ENCODE measurements around the gene AP1AR. TPM values are rescaled to one million over a fixed set of nuclear protein-coding genes. Genes with fewer than 3 reads are reported as not detected.

AP1AR gene
- total RNA-seq, 1 donor from 2014 or later = 28.3 TPM

DNA sequence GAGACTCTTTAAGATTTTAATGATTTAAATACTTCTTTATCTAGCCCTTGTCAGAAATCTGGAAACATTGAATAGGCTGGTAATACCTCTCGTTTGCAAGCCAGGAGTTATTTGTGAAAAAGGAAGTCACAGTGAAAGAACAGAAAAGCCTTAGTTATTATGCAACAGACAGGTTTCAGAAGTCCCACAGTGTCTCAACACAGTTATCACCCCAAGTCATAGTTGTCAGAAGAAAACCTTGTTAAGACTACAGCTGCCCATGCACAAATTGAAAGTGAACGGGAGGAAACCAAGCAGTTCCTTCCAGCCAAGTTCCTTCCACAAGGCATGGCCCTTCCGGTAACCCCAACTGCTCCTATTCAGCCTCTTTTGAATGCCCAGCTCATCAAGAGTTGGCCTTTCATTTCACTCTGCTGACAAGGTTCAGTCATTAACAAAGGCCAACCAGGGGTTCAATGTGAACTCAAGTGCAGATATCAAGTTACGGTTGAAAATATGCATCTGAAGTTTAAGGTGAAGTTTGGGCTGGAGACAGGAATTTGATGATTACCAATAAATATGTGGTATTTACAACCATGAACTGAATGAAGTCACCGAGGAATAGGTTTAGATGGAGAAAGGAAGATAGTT, 81.1 kb downstream of the AP1AR start:
- no peak for DNase-seq (ENCODE audit: low spot score)

DNA sequence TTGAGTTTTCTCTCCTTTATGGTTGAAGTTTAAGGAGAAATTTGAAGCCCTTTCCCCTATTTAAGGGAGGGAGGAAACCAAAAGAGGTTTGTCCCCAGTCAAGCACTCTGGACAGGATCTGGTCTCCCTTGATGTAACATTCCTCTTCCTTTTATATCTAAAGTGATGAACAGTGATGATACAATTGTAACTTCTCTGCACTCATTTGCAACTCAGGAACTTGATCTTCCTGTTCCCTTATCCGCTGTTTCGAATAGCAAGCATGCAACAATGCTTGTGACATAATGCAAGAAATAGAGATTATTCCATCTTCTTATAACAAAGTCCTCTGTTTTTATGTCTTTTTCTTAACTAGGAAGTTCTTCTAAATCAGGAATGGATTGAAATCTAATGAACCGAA, 83.9 kb downstream of the AP1AR start:
- no peak for DNase-seq (ENCODE audit: low spot score)

DNA sequence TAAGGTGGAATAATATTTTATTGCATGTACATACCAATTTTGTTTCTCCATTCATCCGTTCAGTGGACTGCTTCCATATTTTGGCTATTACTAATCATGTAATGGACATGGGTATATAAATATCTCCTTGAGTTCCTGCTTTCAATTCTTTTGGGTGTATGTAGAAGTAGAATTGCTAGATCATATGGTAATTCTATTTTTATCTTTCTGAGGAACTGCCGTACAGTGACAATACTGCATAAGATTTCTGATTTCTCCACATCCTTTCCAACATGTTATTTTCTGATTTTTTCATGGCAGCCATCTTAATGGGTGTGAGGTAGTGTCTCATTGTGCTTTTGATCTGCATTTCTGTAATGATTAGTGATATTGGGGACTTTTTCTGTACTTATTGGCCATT, 84.8 kb downstream of the AP1AR start:
- no peak for DNase-seq (ENCODE audit: low spot score)

DNA sequence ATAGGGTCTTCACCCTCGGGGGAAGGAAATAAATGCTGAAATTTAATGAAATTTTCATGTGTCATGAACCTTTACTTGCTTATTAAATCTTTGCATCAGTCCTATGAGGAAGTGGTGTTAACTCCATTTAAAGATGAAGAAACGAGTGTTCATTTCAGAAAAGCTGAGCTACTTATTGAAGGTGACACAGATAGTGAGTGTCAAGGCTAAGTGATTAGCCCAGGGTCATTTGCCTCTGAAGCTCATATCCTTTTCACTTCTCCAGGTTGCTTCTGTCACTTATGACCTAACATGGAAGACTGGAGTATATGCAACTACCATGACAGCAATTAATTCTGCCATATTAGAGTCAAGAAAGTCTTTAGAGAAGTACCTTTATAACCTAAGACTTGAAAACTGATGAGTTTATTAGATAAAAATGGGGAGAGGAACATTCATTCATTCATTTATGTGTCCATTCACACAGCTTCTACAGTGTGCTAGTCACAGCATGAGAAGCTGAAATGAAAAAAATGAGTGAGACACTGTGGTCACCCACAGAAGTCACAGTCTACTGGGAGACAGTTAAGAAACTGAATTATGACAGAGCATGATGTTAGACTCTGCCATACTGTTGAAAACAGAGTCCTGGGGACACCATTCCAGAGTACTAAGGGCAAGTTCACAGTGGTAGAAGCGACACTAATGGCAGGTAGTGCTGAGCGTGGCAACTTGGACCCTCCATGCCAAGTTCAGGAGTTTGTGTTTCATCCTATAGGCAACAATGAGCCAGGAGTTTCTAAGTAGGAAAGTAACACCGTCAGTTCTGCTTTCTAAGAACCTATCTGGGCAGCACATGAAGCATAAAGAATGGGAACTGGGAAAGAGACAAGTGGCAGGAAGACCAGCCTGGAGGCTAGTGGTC, 86.9 kb downstream of the AP1AR start:
- DNase-seq (ENCODE audit: low spot score) = no peak

Other genes starting within 250 kb of the AP1AR start
- 5.1 TPM for gene FAM241A, start 86.3 kb upstream of the AP1AR start, total RNA-seq
- gene TIFA, start 54.1 kb downstream of the AP1AR start, total RNA-seq = 8.0 TPM
- 49.1 TPM for gene ALPK1, start 65.6 kb downstream of the AP1AR start, total RNA-seq